ENCODE results near the gene TRPM4.
"Not testable (repeated sequence)": the region's sequence is repeated elsewhere in the genome, so short reads cannot be mapped to it uniquely, and the experiment has no call there.

Gene TRPM4

DNA sequence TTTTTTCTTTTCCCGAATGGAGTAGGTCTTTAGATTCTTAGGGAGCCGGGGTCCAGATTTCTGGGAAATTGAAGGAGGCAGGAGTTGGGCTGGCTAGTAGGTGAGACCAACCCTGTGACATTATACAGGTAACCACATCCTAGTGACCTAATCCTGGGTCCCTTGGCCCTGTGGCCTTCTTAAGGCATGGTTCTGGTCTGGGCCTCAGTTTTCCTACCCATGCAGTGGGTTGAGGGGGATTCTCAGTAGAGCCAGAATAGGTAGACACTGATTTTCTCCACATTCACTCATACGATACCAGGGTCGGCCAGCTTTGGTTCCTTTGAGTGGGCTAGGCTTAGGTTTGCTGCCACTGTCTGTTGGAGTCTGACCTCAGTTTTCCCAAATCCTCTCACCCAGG lies 31.0 kb upstream of the TRPM4 start:
- no peak for DNase-seq (ENCODE audit: extremely low read depth in 1 of 2, low read depth in 1 of 2)

DNA sequence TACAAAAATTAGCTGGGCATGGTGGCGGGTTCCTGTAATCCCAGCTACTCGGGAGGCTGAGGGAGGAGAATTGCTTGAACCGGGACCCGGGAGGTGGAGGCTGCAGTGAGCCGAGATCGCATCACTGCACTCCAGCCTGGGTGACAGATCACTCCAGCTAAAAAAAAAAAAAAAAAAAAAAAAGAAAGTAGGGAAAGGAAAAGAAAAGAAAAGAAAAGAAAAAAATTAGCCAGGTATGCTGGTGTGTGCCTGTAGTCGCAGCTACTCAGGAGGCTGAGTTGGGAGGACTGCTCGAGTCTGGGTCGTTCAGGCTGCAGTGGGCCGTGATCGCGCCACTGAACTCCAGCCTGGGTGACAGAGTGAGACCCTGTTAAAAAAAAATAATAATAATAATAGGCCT lies 30.4 kb upstream of the TRPM4 start:
- not testable (repeated sequence) for DNase-seq (ENCODE audit: extremely low read depth in 1 of 2, low read depth in 1 of 2)

DNA sequence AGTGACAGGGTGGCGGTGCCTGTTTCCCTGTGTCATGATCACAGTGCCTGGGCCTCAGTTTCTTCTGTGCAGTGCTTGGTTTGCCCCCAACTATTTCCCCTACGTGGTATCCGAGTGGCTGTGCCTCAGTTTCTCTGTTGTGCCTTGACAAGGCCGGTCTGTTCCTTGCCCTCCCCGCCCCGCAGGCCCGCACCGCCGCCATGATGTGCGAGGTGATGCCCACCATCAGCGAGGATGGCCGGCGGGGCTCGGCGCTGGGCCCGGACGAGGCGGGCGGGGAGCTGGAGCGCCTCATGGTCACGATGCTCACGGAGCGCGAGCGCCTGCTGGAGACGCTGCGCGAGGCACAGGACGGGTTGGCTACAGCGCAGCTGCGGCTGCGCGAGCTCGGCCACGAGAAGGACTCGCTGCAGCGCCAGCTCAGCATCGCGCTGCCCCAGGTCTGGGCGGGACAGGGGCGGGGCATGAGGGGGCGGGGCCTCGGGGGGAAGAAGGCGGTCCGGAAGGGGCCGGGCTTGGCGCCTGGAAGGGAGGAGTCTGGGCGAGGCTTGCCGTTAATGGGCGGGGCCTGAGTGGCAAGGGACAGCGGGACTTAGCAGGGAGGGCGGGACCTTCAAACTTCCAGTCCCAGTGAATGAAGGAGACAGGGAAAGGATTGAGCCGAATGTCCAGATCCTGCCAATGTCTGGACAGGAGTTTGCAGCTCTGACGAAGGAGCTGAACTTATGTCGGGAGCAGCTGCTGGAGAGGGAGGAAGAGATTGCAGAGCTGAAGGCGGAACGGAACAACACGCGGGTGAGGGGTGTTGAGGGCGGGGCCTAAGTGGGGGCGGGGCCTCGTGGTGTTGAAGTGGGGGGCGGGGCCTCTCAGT lies 29.7 kb upstream of the TRPM4 start:
- DNase-seq (ENCODE audit: extremely low read depth in 1 of 2, low read depth in 1 of 2): peak; percentile 82 to 91

DNA sequence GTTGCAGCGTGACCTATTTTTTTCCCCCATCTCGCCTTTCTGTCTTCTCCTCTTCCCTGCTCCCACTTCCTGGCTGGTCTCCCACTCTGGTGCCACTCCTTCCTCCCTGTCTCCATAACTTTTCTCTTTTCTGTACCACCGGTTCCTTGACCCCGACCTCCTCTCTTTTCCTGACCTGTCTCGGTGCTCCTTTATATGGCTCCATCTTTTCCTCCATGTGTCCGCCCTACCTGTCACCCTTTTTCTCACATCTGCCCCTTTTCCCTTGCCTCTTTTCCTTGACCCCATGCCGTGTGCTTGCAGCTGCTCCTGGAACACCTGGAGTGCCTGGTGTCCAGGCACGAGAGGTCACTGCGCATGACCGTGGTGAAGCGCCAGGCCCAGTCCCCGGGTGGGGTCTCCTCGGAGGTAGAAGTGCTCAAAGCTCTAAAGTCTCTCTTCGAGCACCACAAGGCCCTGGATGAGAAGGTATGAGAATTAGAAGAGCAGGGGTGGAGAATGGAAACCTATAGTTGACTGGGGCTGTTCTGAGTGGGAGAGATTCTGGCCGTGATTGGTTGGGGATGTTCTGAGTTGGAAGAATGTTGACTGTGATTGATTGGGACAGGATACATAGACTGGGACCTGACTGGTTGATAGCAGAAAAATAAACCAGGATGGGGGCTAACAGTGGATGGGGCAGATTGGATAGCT lies 28.9 kb upstream of the TRPM4 start:
- DNase-seq (ENCODE audit: extremely low read depth in 1 of 2, low read depth in 1 of 2): no peak

DNA sequence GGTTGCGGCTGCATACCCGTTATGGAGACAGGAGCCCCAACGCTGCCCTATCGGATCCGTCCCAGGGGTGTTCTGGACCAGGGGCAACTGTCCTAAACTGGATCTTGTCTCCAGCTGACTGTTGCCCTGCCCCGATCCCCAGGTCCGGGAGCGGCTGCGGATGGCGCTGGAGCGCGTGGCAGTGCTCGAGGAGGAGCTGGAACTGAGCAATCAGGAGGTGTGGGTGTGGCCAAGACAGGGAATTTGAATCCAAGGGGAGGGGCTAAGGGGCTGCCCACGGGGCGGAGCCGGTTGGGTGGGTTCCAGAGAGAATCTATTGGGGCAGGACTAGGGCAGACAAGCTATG lies 28.4 kb upstream of the TRPM4 start:
- DNase-seq (ENCODE audit: extremely low read depth in 1 of 2, low read depth in 1 of 2): no peak

DNA sequence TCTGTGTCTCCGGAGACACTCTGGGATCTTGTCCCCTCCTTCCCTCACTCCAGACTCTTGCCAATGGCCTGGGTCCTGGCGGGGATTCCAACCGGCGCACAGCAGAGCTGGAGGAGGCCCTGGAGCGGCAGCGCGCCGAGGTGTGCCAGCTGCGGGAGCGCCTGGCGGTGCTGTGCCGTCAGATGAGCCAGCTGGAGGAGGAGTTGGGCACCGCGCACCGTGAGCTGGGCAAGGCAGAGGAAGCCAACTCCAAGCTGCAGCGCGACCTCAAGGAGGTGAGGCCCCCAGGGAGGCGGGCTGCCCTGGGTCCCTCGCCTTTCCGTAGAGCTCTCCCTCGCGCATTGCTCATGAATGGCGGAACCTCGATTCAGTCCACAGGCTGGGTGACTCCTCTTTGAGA lies 27.3 kb upstream of the TRPM4 start:
- no peak for DNase-seq (ENCODE audit: extremely low read depth in 1 of 2, low read depth in 1 of 2)

DNA sequence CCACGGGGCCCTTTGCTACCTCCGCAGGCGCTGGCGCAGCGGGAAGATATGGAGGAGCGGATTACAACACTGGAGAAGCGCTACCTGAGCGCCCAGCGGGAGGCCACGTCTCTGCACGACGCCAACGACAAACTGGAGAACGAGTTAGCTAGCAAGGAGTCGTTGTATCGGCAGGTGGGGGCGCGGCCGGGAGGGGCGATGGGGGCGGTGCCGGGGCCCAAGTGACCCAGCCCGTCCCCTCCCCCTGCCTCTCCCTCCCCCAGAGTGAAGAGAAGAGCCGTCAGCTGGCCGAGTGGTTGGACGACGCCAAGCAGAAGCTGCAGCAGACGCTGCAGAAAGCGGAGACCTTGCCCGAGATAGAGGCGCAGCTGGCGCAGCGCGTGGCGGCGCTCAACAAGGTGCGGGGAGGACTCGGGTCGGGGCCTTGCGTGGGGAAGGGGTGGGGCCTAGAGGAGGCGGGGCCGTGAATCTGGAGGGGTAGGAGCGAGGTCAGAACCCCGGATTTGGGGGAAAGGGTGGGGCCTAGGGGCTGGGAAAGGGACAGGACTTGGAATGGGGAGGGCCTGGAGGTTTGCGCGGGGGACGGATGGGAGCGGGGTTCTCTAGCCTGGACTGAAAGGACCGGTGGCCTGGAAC lies 24.5 kb upstream of the TRPM4 start:
- no peak for DNase-seq (ENCODE audit: extremely low read depth in 1 of 2, low read depth in 1 of 2)

DNA sequence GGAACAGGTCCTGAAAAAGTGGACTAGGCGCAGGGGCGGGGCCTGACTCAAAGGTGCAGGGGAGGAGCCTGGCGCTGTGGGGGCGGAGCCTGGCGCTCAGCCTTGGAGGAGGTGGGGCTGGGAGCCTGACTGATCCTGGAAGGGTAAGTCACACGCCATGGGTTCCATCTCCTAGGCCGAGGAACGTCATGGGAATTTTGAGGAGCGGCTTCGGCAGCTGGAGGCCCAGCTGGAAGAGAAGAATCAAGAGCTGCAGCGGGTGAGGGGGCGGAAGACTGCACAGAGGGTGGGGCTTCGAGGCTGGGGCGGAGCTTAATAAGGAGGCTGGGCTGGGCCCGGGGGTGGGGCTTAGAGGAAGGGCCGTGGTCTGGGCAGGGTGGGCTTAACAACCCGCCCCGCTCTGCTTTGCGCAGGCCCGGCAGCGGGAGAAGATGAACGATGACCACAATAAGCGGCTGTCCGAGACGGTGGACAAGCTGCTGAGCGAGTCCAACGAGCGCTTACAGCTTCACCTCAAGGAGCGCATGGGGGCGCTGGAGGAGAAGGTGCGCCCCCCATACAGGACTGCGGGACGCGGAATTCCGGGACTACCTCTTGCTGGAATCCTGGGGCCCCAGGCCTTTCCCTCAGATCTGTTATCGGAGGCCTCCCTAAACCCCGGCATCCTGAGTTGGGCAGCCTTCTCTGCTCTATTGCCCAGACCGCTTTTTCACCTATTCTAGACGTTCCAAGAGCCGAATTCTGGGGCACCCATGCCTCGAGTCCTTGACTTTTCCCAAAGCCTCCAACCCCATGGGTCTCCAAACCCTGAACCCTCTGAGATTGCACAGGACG lies 23.8 kb upstream of the TRPM4 start:
- peak in 1 of 2 donors; percentile 35 for DNase-seq (ENCODE audit: extremely low read depth in 1 of 2, low read depth in 1 of 2)

DNA sequence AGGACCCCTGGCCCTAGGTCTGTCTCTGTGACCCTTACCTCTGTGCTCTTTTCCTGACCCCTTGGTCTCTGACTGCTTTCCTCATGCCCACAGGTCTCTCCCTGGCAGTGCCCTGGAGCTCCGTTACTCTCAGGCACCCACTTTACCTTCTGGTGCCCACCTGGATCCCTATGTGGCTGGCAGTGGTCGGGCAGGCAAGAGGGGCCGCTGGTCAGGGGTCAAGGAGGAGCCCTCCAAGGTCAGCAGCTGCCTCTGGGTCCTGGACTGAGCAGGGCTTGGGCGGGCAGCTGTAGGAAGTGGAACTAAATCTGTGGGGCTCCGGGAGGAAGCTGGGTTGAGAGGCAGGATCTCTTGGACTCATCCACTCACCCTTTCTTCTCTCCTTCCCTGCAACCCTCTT lies 21.9 kb upstream of the TRPM4 start:
- DNase-seq (ENCODE audit: extremely low read depth in 1 of 2, low read depth in 1 of 2): no peak

DNA sequence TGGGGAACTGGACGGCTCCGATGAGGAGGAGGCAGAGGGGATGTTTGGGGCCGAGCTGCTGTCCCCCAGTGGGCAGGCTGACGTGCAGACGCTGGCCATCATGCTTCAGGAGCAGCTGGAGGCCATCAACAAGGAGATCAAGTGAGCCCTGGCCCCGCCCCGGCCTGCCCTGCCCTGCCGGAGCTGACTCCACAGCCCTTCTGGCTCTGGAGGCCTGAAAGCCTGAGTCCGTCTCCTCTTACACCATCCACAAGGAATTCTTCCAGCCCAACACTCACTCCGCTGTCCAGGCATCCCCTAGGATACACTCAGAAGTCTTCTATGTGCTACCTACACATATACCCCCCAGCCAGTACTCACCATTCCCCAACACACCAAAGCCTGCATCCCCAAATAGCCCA lies 20.8 kb upstream of the TRPM4 start:
- no peak for DNase-seq (ENCODE audit: extremely low read depth in 1 of 2, low read depth in 1 of 2)

DNA sequence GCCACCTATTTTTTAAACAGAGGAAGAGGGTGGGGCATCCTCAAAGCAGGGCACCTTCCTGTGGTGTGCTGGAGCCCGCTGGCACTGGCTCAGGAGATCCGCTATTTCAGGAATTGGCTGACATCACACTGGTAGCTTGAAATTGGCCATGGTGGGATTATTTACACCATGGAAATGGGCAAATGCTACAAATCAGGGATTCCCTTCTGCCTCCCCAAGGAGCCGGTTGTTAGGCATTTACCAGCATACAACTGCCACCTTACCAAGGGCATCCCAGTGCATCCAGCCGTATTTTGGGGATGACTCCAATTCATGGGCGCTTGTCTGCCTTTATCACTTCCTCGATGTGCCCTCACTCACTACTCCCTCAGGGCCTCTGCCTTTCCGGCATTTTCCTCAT lies 16.6 kb upstream of the TRPM4 start:
- no peak for DNase-seq (ENCODE audit: extremely low read depth in 1 of 2, low read depth in 1 of 2)

DNA sequence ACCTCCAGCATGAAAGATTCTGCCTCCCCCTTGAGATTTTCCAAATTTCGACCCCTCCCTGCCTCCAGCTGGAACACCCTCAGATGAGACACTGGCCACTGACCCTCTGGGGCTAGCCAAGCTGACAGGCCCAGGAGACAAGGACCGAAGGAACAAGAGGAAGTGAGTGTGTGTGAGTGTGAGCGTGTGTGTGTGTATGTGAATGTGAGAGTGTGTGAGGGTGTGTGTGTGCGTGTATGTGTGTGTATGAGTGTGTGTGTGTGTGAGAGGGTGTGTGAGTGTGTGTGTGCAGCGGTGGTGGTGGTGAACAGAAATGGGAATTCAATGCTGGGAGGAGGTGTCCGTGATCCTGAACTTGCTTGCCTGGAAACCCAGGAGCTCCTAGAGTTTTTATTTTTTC lies 16.2 kb upstream of the TRPM4 start:
- no peak for DNase-seq (ENCODE audit: extremely low read depth in 1 of 2, low read depth in 1 of 2)

DNA sequence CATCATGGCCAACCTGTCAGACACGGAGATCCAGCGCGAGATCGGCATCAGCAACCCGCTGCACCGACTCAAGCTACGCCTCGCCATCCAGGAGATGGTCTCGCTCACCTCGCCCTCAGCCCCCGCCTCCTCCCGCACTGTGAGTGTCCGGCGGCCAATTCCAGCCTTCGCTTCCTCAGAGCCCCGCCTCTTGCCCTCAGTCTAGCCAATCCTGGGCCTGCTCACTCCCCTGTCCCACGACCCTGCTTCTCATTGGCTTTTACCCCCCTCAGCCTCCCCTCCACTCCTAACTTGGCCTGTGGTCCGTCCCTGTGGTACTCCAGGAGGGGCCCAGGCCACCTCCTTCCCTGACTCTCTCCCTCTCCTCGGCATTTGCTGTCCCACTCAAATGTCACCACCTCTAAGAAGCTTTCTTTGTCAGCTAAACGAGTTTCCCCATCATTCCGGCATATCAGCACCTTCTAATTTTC lies 14.7 kb upstream of the TRPM4 start:
- DNase-seq (ENCODE audit: extremely low read depth in 1 of 2, low read depth in 1 of 2): peak in 1 of 2 donors; percentile 37

DNA sequence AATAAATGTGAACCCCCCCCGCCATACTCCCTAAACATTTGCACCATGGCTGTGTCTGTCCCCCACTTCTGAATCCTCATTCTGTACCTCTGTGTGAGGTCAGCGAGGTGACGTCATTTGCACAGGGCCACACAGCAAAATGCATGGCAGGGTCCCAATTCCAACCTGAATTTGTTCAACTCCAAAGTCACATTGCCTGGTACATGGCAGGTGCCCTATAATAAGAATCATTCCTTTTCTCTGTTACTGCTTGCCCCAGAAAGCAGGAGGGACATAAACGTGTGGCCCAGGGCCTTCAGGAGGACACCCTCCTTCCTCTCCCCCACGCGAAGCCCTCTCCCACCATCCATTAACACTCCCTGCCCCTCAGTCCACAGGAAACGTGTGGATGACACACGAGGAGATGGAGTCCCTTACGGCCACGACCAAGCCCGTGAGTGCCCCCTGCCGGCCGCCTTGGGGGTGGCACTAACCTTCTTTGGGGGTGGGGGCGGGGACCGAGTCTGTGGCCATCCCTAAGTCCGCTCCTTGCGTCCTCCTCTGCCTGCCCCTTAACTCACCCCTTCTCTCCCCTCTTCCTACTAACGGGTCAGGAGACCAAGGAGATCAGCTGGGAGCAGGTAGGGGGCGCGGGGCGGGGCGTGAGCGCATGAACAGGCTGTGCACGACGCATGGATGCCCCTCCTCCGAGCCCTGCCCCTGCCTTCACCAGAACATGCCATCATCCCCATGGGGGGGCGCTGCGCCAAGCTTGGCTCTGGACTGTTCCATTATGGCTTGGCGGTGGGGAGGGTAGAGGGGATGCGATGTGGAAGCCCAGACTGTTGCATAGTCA lies 11.8 kb upstream of the TRPM4 start:
- DNase-seq (ENCODE audit: extremely low read depth in 1 of 2, low read depth in 1 of 2): peak in 1 of 2 donors; percentile 65

DNA sequence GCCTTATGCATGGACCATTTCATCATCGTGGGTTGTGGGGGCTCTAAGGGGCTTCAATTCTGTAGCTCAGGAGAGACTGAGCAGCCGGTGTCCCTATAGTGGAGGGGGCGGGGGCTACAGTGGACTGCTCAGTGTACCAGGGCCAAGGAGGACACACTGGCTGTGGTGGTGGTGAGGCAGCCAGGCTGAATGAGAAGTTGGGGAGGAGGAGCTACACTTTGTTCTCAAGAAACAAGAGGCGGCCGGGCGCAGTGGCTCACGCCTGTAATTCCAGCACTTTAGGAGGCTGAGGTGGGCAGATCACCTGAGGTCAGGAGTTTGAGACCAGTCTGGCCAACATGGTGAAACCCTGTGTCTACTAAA lies 11.2 kb upstream of the TRPM4 start:
- DNase-seq (ENCODE audit: extremely low read depth in 1 of 2, low read depth in 1 of 2): not testable (repeated sequence)

DNA sequence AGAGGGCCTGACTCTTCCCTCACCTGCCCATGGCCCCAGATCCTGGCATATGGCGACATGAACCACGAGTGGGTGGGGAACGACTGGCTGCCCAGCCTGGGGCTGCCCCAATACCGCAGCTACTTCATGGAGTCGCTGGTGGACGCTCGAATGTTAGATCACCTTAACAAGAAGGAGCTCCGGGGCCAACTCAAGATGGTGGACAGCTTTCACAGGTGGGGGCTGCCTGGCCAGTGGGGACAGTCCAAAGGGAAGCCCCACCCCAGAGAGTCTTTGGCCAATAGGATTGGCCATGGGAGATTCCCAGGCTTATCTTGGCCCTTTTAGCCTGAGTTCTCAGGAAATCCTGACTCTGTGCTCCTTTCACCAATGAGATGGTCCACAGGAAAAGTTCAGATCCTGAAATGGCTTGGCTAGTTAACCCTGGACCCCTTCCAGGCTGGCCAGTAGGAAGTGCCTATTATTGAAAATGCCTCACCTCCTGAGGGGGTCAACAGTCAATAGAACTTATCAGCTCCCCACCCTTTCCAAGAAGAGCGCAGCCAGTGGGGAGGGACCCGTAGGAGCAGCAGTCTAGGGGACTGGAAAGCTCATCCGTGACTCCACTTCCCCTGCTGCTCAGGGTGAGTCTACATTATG lies 9.4 kb upstream of the TRPM4 start:
- no peak for DNase-seq (ENCODE audit: extremely low read depth in 1 of 2, low read depth in 1 of 2)

DNA sequence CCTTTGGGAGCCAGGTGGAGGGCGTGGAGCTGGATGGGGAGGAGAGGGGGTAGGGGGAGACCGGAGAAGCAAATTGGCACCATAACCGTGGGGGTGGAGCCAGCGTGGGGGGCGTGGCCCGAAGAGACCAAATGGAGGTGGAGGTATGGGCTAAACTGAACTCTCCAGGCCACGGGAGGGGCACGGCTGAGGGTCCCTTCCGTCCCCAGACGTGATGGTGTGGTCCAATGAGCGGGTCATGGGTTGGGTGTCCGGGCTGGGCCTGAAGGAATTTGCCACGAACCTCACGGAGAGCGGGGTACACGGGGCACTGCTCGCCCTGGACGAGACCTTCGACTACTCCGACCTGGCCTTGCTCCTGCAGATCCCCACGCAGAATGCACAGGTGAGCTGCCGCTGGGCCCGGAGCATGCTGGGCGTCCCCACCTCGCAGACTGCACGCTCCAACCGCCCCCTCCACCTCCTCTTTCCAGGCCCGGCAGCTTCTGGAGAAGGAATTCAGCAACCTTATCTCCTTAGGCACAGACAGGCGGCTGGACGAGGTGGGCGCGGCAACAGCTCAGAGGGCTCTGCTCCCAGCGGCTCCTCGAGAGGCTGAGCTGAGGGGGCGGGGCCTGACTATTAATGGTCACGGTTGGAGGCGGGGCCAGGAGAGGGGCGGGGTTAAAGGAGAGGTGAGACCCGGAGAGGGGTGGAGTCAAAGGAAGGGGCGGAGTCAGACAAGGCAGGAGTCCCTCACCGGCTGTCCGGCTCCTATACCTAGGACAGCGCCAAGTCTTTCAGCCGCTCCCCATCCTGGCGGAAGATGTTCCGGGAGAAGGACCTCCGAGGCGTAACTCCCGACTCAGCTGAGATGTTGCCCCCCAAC lies 8.6 kb upstream of the TRPM4 start:
- peak; percentile 52 to 62 for DNase-seq (ENCODE audit: extremely low read depth in 1 of 2, low read depth in 1 of 2)

DNA sequence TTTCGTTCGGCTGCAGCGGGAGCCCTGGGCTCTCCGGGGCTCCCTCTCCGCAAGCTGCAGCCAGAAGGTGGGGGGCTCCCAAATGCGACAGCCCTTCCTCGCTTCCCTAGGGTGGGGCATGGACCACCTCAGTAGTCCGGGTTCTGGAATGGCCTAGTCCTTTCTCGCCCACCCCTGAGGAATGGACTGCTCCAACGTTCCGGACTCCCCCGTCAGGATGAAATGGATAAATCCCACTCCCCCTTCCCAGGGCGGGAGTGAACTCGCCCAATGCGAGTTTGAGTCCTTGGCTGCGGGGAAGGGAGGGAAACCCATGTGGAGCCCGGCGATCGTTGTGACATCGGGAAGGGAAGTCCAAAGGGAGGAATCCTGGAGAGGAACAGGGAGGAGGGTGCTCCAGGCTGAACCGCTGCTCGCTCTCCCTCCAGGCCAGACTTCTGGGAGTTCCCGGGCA lies 7.9 kb upstream of the TRPM4 start:
- no peak for DNase-seq (ENCODE audit: extremely low read depth in 1 of 2, low read depth in 1 of 2)
